ENCODE measurements around the gene MCTP2.

DNA sequence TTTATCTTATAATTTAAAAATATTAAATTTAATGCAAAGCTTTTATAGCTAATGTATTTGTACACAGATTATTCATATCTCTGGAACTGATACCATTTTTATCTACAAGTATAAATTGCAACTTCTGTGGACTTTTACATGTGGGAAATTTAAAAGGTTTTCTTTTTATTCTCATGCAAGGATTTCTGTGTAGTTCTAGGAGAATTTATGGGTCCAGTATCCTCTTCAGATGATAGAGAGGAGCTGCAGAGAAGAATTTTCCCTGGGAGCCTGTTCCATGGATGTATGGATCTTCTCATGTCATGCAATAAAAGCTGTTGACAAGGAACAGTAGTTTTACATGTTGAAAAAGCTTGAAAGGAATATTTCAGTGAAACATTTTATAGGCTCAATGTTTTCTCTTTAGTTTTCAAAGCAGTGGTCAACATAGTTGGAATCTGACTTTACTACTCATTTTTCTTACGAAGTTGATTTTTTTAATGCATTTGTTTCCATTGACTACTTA lies 119.7 kb downstream of the MCTP2 start:
- TF ChIP-seq TCF7L2 (IDR thresholded peaks at IDR 0.05; ENCODE audit: low read depth, low read length) (no peak), POLR2AphosphoS5 (IDR thresholded peaks at IDR 0.05; ENCODE audit: low read depth, low read length) (no peak)
- TF ChIP-seq, protein P1, sequence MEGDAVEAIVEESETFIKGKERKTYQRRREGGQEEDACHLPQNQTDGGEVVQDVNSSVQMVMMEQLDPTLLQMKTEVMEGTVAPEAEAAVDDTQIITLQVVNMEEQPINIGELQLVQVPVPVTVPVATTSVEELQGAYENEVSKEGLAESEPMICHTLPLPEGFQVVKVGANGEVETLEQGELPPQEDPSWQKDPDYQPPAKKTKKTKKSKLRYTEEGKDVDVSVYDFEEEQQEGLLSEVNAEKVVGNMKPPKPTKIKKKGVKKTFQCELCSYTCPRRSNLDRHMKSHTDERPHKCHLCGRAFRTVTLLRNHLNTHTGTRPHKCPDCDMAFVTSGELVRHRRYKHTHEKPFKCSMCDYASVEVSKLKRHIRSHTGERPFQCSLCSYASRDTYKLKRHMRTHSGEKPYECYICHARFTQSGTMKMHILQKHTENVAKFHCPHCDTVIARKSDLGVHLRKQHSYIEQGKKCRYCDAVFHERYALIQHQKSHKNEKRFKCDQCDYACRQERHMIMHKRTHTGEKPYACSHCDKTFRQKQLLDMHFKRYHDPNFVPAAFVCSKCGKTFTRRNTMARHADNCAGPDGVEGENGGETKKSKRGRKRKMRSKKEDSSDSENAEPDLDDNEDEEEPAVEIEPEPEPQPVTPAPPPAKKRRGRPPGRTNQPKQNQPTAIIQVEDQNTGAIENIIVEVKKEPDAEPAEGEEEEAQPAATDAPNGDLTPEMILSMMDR (IDR thresholded peaks at IDR 0.05), result no peak

Data from Panc1 (cell line).